ENCODE measurements around the gene CASQ2. TPM values are rescaled to one million over a fixed set of nuclear protein-coding genes. Genes with fewer than 3 reads are reported as not detected.

CASQ2 gene
- not detected for polyA plus RNA-seq (2012; ENCODE audit: insufficient read depth, insufficient read length)

- DNase-seq (ENCODE audit: low read depth, low spot score) = no peak
These were observed at the start of gene CASQ2 for GRCh38 chr1:115768549-115768948. CASQ2 (minus strand) TSS chr1:115768714; CDS start chr1:115768541, 173 bp downstream.

GRCh38 chr1:115815694-115816093, 47.2 kb upstream of the CASQ2 start:
- no peak for DNase-seq (ENCODE audit: low read depth, low spot score)
- H3K4me3 ChIP-seq (ENCODE audit: low read length) = no peak overlapping the region

More at GRCh38 chr1:115768549-115768948, at the start of gene CASQ2:
- no peak within 1 kb of the TSS for H3K4me3 ChIP-seq (ENCODE audit: low read length)

- H3K4me3 ChIP-seq (ENCODE audit: low read length) = no peak overlapping the region
- DNase-seq (ENCODE audit: low read depth, low spot score) = no peak
These were observed 46.3 kb upstream of the CASQ2 start for GRCh38 chr1:115814685-115815398.

- H3K4me3 ChIP-seq (ENCODE audit: low read length) = no peak overlapping the region
- no peak for DNase-seq (ENCODE audit: low read depth, low spot score)
These were observed 45.2 kb upstream of the CASQ2 start for GRCh38 chr1:115813727-115814126.

DNA sequence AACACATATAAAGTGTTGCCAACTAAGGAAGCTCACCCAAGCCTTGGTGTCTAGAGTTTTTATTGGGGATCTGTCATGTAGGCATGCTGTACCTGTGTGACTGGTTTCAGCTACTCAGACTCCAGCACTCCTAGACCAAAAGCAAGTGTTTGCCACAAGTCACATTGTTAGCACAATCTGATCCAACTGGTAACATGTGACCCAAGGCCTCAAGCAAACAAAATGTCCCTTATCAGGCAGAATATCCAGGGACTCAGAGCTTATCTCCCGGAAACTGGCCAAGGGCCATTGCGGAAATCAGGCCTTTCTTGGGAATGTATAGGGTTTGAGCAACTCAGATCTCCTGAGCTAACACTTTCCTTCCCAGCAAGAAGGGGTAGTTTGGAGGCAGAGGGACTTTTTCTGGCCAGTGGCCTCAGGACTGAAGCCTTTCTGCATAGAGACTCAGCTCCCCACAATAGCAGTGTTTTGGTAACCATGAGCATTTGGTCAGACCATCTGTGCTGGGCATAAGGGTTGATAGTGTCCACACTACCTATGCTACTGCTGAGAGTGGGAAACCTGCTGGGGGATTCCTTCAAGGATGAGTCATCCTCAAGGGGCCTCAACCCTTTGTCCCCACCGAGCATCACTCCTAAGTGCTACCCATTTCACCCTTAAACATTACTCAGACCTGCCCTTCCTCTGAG, 42.8 kb upstream of the CASQ2 start:
- DNase-seq (ENCODE audit: low read depth, low spot score) = no peak

GRCh38 chr1:115810609-115811008, 42.1 kb upstream of the CASQ2 start:
- no peak for DNase-seq (ENCODE audit: low read depth, low spot score)
- H3K4me3 ChIP-seq (ENCODE audit: low read length) = no peak overlapping the region

More for the DNA sequence above, 42.8 kb upstream of the CASQ2 start:
- H3K4me3 ChIP-seq (ENCODE audit: low read length) = no peak overlapping the region

DNA sequence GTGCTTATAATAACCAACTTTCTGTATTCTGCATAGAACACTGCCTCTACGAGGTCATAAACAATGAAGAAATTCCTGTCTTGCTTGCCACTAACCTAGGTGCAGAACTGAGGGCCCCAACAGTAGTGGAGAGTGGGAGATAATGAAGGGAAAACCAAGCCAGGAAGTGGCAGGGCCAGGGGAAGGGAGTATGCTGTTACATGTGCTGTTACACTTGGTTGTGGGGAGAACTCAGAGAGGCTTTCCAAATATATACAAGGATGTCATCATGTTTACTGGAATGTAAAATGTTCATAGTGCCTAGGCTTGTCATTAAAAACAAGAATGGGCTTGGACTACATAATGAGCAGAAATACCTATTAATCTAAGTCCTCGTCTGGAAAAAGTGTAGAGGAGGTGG, 41.3 kb upstream of the CASQ2 start:
- H3K4me3 ChIP-seq (ENCODE audit: low read length) = no peak overlapping the region
- DNase-seq (ENCODE audit: low read depth, low spot score) = no peak

- no peak overlapping the region for H3K4me3 ChIP-seq (ENCODE audit: low read length)
- no peak for DNase-seq (ENCODE audit: low read depth, low spot score)
These were observed 40.6 kb upstream of the CASQ2 start for GRCh38 chr1:115809076-115809475.

GRCh38 chr1:115807723-115808122, 39.2 kb upstream of the CASQ2 start:
- peak; percentile 75 for DNase-seq (ENCODE audit: low read depth, low spot score)
- H3K4me3 ChIP-seq (ENCODE audit: low read length) = no peak overlapping the region

GRCh38 chr1:115805597-115805996, 37.1 kb upstream of the CASQ2 start:
- no peak overlapping the region for H3K4me3 ChIP-seq (ENCODE audit: low read length)
- DNase-seq (ENCODE audit: low read depth, low spot score) = no peak

GRCh38 chr1:115802416-115802815, 33.9 kb upstream of the CASQ2 start:
- no peak for DNase-seq (ENCODE audit: low read depth, low spot score)
- no peak overlapping the region for H3K4me3 ChIP-seq (ENCODE audit: low read length)

DNA sequence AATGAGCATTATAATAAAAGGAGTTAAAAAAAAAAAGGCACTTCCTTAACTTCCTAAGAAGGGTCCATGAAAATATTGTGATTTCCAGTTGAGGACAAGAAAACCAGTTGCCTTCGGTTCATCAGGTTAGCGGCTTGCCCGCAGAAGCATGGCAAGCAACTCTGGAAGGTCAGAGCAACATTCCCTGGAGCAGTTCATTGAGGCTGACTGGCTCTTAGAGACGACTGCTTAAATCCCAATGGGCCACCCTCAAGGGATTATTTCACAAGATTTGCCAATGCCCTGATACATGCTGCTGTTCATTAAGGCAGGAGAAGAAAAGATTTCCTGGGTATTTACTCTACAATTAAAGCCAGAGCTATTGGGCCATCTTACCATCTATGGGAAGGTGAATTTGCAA, 29.0 kb upstream of the CASQ2 start:
- DNase-seq (ENCODE audit: low read depth, low spot score) = no peak
- H3K4me3 ChIP-seq (ENCODE audit: low read length) = no peak overlapping the region

DNA sequence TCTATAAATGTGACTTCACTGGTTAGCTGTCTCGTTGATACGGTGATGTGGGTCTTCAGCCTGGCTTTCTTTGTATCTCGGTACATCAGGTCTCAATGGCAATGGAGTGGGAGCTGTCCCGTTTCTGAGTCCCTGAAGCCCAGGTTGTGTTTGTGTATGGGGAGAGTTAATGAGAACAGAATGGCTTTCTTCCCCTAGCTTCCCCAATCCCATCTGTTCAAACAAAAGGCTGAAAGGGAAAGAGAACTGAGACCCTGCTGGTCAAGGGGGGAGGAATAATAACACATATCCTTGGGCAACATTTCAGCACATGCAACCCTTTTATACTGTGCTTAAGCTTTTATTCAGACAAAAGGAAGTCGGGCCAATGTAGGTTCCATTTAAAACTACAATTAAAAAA, 28.4 kb upstream of the CASQ2 start:
- DNase-seq (ENCODE audit: low read depth, low spot score) = no peak
- no peak overlapping the region for H3K4me3 ChIP-seq (ENCODE audit: low read length)

- DNase-seq (ENCODE audit: low read depth, low spot score) = no peak
- H3K4me3 ChIP-seq (ENCODE audit: low read length) = no peak overlapping the region
These were observed 27.5 kb upstream of the CASQ2 start for GRCh38 chr1:115796036-115796435.

DNA sequence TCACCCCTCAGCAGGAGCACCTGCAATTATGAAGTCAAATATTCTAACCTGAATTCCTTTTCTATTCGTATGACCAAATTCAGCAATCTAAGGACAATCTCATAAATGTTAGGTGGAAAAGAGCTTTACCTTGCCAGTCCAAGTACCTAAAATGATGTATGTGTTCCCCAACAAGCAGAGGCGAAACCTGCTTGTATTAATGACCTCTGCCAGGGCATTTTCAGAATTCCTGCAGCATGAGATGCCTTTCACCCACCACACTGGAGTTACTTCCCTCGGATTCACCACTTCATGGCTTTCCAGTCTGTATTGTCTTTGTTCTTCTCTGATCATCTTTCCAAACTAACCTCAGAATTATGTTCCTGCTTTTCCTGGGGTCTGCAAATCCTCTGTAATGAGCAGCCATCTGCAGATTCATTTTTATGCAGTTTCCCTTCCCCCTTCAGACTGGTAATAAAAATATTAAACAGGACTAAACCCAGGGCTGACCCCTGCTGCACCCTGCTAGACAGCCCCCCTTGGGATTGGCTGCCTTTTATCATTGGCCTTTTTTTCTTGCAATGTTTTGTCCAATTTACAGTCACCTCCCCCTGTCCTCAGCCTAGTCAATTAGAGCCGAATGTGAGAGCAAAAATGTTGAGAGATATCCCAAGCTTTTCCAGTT, 26.6 kb upstream of the CASQ2 start:
- no peak overlapping the region for H3K4me3 ChIP-seq (ENCODE audit: low read length)
- DNase-seq (ENCODE audit: low read depth, low spot score) = no peak

DNA sequence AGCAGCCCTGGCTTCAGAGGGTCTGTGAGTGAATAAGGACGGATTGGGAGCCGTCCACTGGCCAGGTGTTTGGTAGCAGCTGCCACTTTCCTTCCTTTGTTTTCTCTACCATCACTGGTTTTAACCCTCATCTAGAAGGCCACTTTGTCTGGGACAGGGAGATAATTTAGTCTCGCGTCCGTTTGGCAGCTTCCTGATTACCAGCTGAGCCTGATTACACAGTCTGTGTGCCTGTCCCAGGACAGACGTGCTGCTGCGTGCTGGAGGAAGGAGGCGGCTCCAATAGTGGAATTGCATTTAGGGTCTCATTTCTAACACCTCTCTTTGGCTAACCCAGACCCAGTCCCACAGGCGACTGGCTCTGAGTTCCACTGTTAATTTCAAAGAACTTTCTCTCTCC, 24.6 kb upstream of the CASQ2 start:
- no peak for DNase-seq (ENCODE audit: low read depth, low spot score)
- H3K4me3 ChIP-seq (ENCODE audit: low read length) = no peak overlapping the region

DNA sequence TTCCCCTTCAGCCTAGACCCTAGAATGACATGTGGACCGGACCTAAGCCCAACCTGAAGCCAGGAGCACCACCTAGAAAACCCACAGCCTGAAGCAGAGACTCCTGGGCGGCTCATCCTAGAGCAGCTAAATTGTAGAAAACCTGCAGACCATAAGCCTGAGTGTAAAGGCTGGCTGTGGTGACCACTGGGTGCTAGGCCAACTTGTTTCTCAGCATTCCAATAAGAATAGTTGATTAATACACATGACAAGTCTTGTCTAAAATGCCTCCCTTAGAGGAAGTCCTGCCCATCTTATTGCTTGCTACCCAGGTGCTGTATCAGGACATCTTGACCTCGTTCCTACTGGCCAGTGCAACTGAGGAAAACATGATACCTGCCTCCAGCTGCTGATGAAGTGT, 23.3 kb upstream of the CASQ2 start:
- no peak overlapping the region for H3K4me3 ChIP-seq (ENCODE audit: low read length)
- no peak for DNase-seq (ENCODE audit: low read depth, low spot score)

- no peak for DNase-seq (ENCODE audit: low read depth, low spot score)
- H3K4me3 ChIP-seq (ENCODE audit: low read length) = no peak overlapping the region
These were observed 22.3 kb upstream of the CASQ2 start for GRCh38 chr1:115790846-115791245.

DNA sequence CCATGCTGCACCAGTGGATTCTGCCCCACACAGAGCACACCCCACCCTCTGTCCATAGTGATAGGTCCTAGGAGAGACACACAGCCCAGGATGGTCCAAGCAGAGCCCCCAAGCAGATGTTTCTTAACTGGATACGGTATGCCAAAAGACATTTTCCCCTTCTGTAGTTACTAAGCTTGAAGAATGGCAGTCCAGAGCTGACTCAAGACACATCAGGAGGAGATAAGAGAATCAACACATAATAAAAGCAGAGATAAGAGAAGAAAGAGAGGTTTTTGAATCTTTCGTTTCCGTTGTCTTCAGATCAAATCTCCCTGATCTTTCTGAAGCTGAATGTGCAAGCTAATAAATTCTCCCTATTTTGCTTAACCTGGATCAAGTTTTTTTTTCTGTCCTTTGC, 21.8 kb upstream of the CASQ2 start:
- no peak for DNase-seq (ENCODE audit: low read depth, low spot score)
- no peak overlapping the region for H3K4me3 ChIP-seq (ENCODE audit: low read length)

- DNase-seq (ENCODE audit: low read depth, low spot score) = no peak
- H3K4me3 ChIP-seq (ENCODE audit: low read length) = no peak overlapping the region
These were observed 14.8 kb upstream of the CASQ2 start for GRCh38 chr1:115783311-115783710.

Measured in Jurkat, Clone E6-1 (cell line).